Osteocyte (in vitro differentiated cells): ENCODE results near the gene HNRNPF. TPM values are rescaled to one million over a fixed set of nuclear protein-coding genes. Genes with fewer than 3 reads are reported as not detected.
"Not testable (repeated sequence)": the region's sequence is repeated elsewhere in the genome, so short reads cannot be mapped to it uniquely, and the experiment has no call there.

Source experiments
- DNase-seq: peaks from one replicate; pipeline ENCODE4 v3.0.0; 2021; ENCODE audit warnings: mixed read lengths; ENCODE audit not compliant: unreplicated experiment; ENCODE audit errors: extremely low spot score
- H3K27ac Mint-ChIP-seq: one replicate; pipeline ENCODE4 v1.8.0; 2021; ENCODE audit warnings: mild to moderate bottlenecking, mixed read lengths; ENCODE audit not compliant: unreplicated experiment
- H3K27me3 Mint-ChIP-seq: one replicate; pipeline ENCODE4 v1.8.0; 2021; ENCODE audit warnings: mixed read lengths; ENCODE audit not compliant: unreplicated experiment
- H3K36me3 Mint-ChIP-seq: one replicate; pipeline ENCODE4 v1.8.0; 2021; ENCODE audit warnings: mixed read lengths; ENCODE audit not compliant: unreplicated experiment
- H3K4me1 Mint-ChIP-seq: one replicate; pipeline ENCODE4 v1.8.0; 2021; ENCODE audit warnings: mixed read lengths; ENCODE audit not compliant: unreplicated experiment
- H3K4me3 Mint-ChIP-seq: one replicate; pipeline ENCODE4 v1.8.0; 2021; ENCODE audit warnings: mild to moderate bottlenecking, moderate library complexity, mixed read lengths; ENCODE audit not compliant: unreplicated experiment
- H3K9me3 Mint-ChIP-seq: one replicate; pipeline ENCODE4 v1.8.0; 2021; ENCODE audit warnings: mixed read lengths; ENCODE audit not compliant: unreplicated experiment
- CTCF ChIP-seq: fragments of 200-600 bp; sonication (generic); IDR thresholded peaks from 2 replicates; pipeline ENCODE4 v1.5.0; 2021; ENCODE audit warnings: antibody characterized with exemption, mild to moderate bottlenecking, moderate library complexity
- long read RNA-seq: library from polyadenylated mRNA; unstranded; transcript quantifications from one replicate; pipeline ENCODE4 v2.0.0, GENCODE V29; 2021
- total RNA-seq: library from RNA; stranded (reverse); gene quantifications from 2 replicates; pipeline ENCODE4 v1.2.1, GENCODE V29; 2021

The HNRNPF gene
- total RNA-seq = 189 and 200 TPM in 2 replicates
- long read RNA-seq, transcript HNRNPF-203 (4 exons, 2,617 nt) = major isoform, 478 of 2,049 reads
- long read RNA-seq, transcript HNRNPF-204 (3 exons, 2,755 nt) = minor isoform, 267 of 2,049 reads
- long read RNA-seq, transcript HNRNPF-207 (4 exons, 2,676 nt) = minor isoform, 278 of 2,049 reads
- long read RNA-seq, transcript HNRNPF-201 (4 exons, 2,186 nt) = minor isoform, 68 of 2,049 reads
- long read RNA-seq, partial matches to known transcripts = 2 of 2,049 reads
- long read RNA-seq, other reads (novel, unspliced or antisense) = 947 of 2,049 reads

GRCh38 chr10:43408710-43409384 lies at the start of gene HNRNPF:
Gene HNRNPF, minus strand, starts transcription at chr10:43409186. Its CDS starts 21,302 bp downstream, at chr10:43387884.
- Mint-ChIP-seq H3K27me3 (no peaks in the 10 kb centered on the region), H3K36me3 (no peaks in the 10 kb centered on the region), H3K27ac (peak within 1 kb of the TSS; percentile 99), H3K9me3 (no peaks in the 10 kb centered on the region), H3K4me1 (peaks cover 33% of the 10 kb centered on the region), H3K4me3 (peak within 1 kb of the TSS; percentile 95)
- peak; percentile 98 for DNase-seq
- no peak for TF ChIP-seq CTCF

GRCh38 chr10:43458227-43458626 lies 49.2 kb upstream of the HNRNPF start:
- H3K4me3 Mint-ChIP-seq = no peak overlapping the region
- H3K27me3 Mint-ChIP-seq = no peaks in the 10 kb centered on the region
- H3K9me3 Mint-ChIP-seq = no peaks in the 10 kb centered on the region
- no peak for DNase-seq
- H3K27ac Mint-ChIP-seq = no peak overlapping the region
- peaks cover 19% of the 10 kb centered on the region for H3K4me1 Mint-ChIP-seq
- TF ChIP-seq CTCF = no peak
- H3K36me3 Mint-ChIP-seq = no peaks in the 10 kb centered on the region

GRCh38 chr10:43456561-43456960 lies 47.6 kb upstream of the HNRNPF start:
- H3K4me1 Mint-ChIP-seq = peaks cover 18% of the 10 kb centered on the region
- not testable (repeated sequence) for DNase-seq, H3K4me3 Mint-ChIP-seq, H3K9me3 Mint-ChIP-seq, H3K27me3 Mint-ChIP-seq, H3K36me3 Mint-ChIP-seq, H3K27ac Mint-ChIP-seq

- not testable (repeated sequence) for H3K36me3 Mint-ChIP-seq, H3K27ac Mint-ChIP-seq, H3K27me3 Mint-ChIP-seq, H3K9me3 Mint-ChIP-seq, DNase-seq
- H3K4me1 Mint-ChIP-seq = peaks cover 18% of the 10 kb centered on the region
- peak overlapping the region; percentile 90 for H3K4me3 Mint-ChIP-seq
Observed at GRCh38 chr10:43454025-43454424, 45.0 kb upstream of the HNRNPF start.

GRCh38 chr10:43453266-43453831 lies 44.4 kb upstream of the HNRNPF start:
- no peaks in the 10 kb centered on the region for H3K27me3 Mint-ChIP-seq
- H3K4me3 Mint-ChIP-seq = no peak overlapping the region
- H3K27ac Mint-ChIP-seq = no peak overlapping the region

More at GRCh38 chr10:43453266-43453831, 44.4 kb upstream of the HNRNPF start:
- H3K9me3 Mint-ChIP-seq = no peaks in the 10 kb centered on the region
- H3K4me1 Mint-ChIP-seq = peaks cover 18% of the 10 kb centered on the region
- no peaks in the 10 kb centered on the region for H3K36me3 Mint-ChIP-seq
- TF ChIP-seq CTCF = no peak
- DNase-seq = no peak
